ENCODE data around the gene LZTFL1.

Gene LZTFL1

DNA sequence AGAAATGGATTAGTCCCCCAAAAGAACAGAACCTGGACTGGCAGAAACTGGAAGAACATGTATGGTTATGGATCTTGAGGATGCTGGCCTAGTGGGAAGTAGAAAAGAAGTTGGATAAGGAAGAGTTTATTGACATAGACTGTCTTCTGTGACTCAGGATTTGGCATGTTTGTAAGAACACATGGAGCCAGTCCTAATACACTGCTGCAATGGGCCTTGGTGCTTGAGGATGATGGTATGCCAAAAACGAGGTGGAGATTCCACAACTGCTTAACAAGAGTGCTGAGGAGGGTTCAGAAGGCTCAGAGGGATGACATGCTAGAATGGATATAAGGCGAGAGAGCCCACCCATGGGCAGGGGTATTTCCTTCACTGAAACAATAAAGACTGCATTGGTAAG, 22.4 kb downstream of the LZTFL1 start:
- intact Hi-C loops (cut with DNase I): no loop called here
- no peak for DNase-seq

DNA sequence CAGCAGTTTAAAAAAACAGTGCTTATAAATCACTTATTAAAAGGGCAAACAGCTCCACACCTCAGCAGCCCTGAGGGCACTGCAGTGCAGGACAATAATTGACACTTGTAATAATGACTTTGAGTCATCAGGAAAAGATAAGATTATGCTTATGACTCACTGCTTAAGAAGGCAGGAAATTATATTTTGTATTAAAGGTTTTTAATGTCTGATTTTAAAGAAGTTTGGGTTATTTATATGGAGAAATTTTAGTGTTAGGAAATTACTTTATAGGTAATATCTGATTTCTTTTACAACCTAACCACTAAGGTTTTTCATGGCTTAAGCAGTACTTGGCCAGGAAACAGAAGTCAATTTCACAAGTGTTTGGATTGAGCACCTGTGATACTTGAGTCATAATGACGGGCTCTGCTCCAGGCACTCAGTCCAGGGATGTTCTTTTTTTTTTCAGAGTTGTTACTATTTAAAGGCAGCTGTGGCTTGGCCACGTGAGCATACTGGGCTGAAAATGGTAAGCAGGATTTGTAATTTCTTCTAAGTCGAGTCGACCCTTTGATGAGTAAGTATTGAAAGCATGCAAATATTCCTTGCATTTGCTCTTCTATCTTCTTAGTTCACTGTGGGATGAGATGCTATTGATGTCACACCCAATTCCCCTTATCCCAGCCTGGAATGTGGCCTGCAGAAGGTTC, 23.9 kb downstream of the LZTFL1 start:
- intact Hi-C loops (cut with DNase I): no loop called here
- no peak for DNase-seq

DNA sequence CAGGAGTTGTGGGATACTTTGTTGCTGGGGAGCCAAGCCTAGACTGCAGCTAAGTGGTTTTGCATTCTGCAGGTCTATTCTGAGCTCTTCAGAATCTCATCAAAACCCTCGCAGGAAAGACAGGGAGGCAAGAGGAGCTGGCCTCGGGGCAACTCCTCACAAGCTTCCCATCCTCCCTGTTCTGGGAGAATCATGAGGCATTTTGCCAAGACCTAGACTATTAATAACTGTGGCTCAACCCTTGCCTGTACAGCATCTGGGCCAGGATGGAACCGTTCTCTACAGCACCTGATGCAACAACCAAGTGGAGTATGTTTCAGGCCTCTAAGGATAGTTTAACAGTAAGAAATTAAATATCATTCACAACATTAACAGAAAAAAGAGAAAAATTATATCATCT, 25.4 kb downstream of the LZTFL1 start:
- intact Hi-C loops (cut with DNase I): no loop called here
- no peak for DNase-seq

DNA sequence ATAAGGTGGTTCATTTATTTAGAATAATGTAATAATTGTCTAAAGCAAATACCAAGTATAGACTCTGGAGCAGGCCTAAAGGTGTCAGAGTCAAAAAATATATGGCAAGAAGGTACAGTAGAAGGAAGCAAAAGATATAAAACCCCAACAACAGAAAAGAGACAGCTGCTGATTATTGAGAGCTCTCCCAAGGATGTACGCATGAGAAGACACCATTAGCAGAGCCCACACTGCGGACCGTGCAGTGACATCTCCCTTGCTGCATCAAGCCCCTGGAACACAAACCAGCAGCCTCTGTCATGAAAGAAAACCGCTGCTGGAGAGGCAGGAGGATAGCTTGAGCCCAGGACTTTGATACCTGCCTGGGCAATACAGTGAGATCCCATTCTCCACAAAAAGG, 27.6 kb downstream of the LZTFL1 start:
- intact Hi-C loops (cut with DNase I): no loop called here
- DNase-seq: no peak

DNA sequence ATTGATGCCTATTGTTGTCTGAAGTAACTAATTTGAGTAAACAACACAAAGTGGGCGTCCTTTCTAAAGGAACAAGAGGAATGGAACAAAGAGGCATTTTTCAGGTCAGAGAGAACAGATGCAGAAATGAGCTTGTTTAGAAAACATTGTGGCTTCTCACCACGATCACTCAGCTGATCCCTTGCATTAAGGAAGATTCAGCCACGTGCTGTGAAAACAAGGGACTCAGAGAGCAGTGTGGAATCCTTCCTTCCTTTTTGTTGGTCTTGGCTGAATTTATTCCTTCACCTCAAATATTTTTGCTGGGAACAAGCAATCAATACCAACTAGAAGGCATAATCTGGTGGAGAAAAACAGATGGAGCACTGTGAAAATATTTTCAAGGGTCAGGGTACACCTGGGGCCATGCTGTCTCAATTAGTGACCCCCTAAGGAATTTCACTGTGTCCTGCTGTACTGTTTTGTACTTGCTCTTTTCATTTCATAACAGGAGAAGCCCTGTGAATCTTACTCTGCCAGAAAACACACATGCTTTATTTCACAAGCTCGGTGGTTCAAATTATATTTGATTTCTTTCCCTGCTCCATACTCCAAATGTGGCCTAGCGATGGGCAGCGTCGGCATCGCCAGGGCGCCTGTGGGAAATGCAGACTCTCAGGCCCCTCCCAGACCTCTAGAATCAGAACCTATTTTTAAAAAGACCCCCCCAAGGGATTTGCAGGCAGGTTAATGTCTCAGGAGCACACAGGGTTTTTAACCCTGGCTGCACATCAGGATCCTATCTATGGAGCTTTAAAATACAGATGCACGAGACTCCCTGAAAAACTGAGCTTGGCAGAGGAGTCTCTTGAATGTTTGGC, 34.0 kb downstream of the LZTFL1 start:
- DNase-seq: peak in 1 of 42 donors; percentile 27
- intact Hi-C loops (cut with DNase I): no loop called here

DNA sequence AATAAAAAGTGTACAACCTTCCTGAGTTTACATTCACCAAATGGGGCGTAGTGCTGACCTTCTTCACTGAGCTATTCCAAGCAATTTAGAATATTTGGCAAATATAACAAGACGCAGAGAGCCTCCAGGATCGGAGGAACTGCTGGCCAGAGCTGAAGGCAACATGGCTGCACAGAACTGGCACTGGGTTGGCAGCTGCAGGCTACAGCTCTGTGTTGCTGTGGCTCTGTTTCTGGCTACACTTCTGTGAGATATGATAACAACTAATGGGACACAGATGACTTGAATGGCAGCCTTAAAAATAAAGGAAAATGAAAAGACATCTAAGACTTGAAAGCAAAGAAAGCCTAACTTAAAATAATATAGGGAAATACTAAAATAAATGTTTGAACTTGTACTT, 34.8 kb downstream of the LZTFL1 start:
- intact Hi-C loops (cut with DNase I): no loop called here
- DNase-seq: peak in 2 of 42 donors; percentile 11 to 23

DNA sequence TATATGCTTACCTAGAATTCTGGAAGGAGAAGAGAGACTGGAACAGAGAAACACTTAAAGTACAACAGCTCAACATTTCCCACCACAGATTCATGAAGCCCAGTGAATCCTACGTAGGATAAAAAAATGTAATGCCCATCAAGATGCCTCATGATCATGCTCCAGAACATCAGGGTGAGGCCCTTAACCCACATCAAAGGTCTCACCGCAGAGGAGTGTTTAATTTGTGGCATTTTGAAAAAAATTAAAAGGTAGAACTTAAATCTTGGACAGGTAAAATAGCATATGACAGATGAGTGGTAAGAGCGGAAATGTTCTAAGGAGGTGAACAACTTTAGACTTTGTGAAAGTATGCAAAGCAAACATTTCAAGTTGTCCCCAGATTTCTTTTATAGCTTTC, 35.8 kb downstream of the LZTFL1 start:
- intact Hi-C loops (cut with DNase I): no loop called here
- DNase-seq: no peak

DNA sequence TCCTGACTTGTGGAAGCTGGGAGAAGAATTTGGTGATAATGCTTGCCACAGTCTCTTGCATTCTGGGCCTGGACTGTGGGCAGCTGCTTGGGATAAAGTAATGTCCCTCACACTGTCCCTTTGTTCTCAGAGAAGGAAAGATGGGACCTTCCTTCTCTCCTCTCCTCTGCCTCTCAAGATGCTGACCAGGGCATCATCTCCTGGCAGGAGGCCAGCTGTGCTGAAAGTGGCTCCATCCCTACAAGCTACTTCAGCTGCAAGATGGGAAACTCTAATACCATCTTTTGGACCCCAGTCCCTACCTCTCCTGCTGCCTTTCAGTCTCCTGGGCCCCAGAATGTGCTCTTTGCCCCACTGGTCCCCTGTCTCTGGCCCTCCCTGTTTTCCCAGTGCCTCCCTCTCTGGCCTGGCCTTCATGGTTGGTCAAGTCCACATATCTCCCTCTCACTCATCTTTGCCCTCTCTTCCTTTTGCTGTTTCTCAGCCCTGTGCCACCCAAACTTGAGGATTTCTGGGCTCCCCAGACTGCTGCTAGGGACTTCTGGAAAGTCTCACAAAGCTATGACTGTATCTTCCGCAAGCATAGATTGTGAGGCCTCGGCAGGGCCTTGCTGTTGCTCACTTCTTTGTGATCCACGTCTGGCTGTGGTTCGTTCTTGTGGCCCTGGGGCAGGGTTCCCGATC, 38.5 kb downstream of the LZTFL1 start:
- DNase-seq: peak in 6 of 42 donors; percentile 8 to 53 (median 22)

DNA sequence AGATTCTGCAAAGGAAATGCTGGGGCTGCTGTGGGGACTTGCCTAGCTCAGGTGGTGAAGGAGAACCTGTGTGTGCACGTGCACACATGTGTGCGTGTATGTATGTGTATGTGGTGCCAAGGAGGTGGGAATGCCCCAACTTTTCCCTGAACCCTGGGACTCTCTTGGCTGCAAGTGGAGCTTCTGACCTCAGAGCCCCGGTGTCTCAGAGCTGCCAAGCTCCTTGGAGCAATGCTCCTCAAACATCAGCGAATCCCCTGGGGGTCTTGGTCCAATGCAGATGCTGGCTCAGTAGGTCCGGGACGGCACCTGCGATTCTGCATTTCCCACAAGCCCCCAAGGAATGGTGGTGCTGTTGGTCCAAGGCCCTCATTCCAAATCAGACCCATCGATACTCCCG, 39.8 kb downstream of the LZTFL1 start:
- intact Hi-C loops (cut with DNase I): no loop called here
- no peak for DNase-seq

More for the DNA sequence above, 38.5 kb downstream of the LZTFL1 start:
- intact Hi-C loops (cut with DNase I): no loop called here

DNA sequence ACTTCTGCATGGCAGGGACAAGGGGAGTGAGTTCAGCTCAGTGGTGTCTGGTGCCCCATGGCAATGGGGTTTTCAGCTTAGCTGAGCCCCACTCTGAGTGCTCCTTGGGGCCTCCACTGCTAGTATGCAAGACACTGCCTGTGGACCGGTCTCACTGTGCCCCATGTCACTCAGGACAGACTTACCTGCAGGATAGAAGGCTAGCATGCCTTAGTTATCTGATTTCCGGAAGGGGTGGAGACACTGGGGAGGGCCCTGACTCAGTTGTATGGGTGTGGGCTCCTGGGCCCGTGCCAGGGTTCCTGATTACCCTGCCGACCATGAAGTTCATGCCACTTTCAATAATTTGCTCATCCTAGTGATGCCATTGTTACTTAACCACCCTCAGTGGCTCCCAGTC, 41.3 kb downstream of the LZTFL1 start:
- no peak for DNase-seq
- intact Hi-C loops (cut with DNase I): no loop called here

DNA sequence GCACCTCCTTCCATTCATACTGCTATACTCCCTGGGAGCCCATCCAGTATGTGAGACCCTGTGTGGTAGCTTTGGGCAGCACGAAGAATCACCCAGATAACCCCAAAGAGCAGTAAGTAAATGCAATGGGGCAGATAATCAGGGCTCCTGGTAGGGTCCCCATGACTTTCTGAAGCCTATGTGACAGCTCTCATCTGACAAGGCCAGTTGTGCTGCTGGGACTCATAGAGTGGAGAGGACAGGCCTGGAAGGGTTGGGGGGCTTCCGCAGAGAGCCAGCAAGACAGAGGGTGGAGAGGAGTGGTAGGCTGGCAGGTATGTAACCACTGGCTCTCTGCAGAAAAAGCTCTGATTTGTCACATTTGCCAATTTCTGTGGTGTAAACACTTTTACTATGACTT, 42.3 kb downstream of the LZTFL1 start:
- DNase-seq: no peak
- intact Hi-C loops (cut with DNase I): no loop called here

DNA sequence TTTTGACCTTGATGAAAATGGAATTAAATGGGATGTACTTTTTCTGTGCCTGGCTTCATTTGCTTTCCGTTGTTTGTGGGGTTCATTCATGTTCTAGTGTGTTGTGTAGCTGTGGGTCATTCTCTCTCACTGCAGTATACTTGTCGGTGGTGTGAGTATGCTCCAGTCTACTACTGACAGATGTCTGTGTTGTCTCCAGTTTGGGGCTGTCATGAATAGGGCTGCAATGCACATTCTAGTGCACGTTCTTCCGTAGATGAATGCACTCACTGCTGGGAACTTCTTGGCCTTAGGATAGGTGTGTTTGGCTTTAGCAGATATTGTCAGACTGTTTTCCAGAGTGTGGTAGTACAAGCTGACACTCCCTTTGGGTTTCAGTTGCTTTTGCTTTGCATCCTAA, 43.9 kb downstream of the LZTFL1 start:
- no peak for DNase-seq
- intact Hi-C loops (cut with DNase I): no loop called here

DNA sequence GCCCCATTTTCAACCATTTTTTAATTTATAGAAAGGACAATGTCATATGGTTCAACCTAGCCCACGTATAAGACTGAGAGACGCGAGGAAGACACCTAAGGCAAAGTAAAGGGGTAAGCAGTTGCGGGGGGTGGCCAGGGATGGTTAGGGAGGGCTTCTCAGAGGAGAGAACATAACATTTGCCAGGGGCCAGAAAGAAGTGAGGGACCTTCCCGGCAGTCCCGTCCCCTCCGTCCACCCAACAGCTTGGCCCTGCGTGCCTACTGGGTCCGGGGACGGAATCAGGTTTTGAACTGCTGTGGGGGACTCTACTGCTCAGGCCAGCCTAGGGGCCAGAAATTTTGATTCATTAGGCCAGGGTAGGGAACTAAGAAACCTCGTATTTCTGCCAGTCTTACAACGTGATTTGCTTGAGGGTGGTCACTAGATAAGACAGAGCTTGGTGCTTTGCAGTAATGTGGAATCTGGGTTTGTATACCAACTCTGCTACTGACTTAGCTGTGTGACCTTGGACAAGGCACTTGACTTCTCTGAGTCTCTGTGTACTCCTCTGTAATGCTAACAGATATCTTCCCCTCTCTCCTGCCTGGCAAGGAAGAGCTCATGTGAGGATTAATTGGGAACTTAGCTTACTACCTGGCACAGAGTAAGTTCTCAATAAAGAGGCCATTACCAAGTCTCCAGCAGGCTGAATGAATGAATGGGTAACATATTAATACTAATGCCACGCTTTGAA, 44.8 kb downstream of the LZTFL1 start:
- intact Hi-C loops (cut with DNase I): no loop called here
- DNase-seq: no peak

DNA sequence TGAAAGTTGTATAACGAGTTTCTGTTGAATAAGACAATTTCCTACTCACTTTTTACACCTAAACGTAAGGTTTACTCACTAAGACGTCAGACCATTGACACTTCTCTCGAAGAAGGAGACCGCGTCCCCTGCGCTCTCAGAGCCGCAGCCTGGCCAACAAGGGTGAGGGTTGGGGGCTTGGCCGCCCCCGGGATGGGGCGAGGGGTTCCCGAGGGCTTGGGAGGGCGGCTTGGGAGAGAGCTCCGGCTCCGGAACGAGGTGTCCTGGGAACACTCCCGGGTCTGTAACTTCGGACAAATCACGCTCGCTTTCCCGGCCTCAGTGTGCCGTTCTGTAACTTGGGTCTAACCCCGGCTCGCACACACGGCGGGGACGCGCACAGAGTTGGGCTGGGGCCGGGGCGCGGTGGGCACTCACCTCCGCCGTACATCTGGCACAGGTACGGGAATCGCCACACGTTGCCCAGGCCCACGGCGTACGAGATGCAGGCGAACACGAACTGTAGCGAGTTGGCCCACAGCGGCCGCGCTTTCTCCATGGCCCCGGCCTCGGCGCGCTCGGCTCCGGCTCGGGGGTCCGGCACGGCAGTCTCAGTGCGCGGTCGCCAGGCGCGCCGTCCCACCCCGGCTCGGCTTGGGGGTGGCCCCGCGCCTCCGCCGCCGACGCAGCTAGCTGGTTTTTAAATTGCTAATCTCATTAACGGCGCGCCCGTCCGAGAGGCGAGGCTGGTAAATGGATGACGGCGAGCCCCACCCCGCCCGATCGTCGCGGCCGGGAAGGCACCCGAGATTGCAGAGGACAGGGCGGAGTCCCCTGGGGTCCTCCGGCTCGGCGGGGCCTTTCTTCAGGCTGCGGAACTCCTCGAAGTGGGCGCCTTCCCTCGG, 45.8 kb downstream of the LZTFL1 start, which contains the start of gene SLC6A20:
TSS of gene SLC6A20 (minus strand) at position 655 of the 884 bp plus-strand sequence. CDS start at position 538, 117 bp downstream.
- no peak for DNase-seq
- intact Hi-C loops (cut with DNase I): no loop called here

DNA sequence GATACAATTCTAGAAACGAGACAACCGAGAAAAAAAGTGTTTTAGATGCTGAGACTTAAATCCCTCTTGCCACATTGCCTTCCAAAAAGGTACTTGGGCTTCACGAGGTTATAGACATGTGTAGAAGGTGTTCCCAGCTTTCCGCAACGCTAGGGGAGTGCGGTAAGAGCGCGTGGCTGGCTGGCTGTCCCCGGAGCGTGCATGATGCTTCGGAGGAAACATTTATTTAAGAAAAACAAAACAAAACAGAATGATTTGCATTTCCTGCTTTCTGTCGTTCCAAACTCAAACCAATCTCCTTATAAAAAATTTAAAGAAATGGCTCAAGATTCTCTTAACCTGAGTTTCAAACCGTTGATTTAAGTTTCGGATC, 46.4 kb downstream of the LZTFL1 start:
- no peak for DNase-seq
- intact Hi-C loops (cut with DNase I): no loop called here

DNA sequence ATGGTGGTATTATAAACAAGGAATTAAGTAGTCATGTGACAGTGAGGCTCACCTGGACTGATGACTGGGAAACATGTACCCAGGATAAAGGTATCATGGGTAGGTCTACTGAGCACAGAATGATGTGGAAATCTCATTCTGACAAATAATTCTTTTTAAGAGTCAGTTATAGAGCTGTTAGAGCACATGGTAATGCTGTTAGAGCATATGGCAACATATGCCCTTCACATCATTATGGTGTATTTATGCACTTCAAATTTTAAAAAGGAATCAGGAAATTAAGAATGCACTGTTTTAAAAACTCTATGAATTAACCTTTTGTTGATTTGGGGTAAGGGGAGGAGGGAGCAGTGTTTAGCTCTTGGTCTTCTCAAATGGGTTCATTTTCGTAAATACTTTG, 47.3 kb downstream of the LZTFL1 start:
- intact Hi-C loops (cut with DNase I): no loop called here
- no peak for DNase-seq

DNA sequence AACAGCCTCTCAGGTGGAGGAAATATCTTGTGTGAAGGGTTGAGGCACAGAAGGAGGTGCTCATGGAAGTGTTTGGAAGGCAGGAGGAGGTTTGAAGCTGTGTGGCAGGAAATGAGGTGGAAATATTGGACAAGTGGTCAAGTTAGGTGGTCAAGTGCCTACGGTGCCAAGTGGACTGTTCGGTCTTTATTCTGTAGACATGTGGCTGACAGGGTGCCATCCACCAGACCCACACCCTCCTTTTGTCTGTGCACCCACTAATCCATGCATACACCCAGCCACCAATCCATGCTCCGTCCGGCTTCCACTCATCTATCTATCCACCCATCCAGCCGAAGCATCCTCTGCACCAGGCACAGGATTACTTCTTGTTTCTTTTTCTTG, 47.8 kb downstream of the LZTFL1 start:
- DNase-seq: no peak
- intact Hi-C loops (cut with DNase I): no loop called here

DNA sequence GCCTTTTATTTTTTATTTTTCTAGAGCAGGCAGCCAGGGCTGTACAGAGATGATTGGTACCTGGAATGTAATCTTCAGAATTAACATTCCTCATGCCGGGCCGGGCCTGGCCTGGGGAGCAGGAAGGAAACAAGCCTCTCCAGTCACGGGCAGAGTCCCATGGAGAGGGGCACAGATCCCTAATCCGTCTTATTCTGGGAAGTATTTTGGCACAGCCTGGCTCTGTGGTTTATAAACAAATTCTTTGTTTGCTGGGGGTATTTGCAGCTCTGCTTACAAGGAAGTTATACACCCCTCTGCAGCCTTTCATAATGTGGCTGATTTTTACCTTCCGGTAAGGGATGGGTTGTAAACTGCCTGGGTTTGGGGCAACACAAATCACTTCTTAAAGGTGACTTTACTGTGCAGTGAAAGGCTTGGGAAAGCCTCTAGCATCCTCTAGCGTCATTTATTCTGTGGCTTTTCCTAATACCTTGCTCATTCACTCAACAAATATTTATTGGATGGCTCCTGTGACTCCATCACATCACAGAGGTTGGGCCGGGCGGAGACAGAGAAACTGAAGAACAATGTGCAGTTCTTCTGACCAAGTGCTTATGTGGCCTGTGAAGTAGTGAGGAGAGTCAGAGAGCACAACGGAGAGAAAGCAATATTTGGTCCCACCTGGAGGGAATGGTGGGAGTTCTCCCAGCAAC, 48.3 kb downstream of the LZTFL1 start:
- intact Hi-C loops (cut with DNase I): no loop called here
- peak in 2 of 42 donors; percentile 15 to 31 for DNase-seq
